RWPE2 (cell line): ENCODE data around the gene DPYSL4.

Experiments
- ATAC-seq: fragments of 200-7000 bp; cut with Tn5 transposase; 3 replicates; pipeline ENCODE4 v1.9.1; 2021; ENCODE audit warnings: low read depth
- DNase-seq: peaks from one replicate; pipeline ENCODE4 v3.0.0-alpha.2; 2020; ENCODE audit warnings: low spot score
- H3K27ac ChIP-seq: fragments of 450-650 bp; 2 replicates; pipeline ENCODE4 v1.5.1; 2017; ENCODE audit warnings: mild to moderate bottlenecking; ENCODE audit not compliant: poor library complexity, severe bottlenecking
- H3K27me3 ChIP-seq: fragments of 250-450 bp; sonication (Bioruptor Pico); 2 replicates; pipeline ENCODE4 v1.5.1; 2021; ENCODE audit warnings: mild to moderate bottlenecking, moderate library complexity; ENCODE audit not compliant: insufficient read depth, poor library complexity, severe bottlenecking
- H3K36me3 ChIP-seq: fragments of 250-450 bp; sonication (Bioruptor Pico); 2 replicates; pipeline ENCODE4 v1.5.1; 2020; ENCODE audit warnings: low read depth, mild to moderate bottlenecking, moderate library complexity
- H3K4me1 ChIP-seq: fragments of 250-450 bp; sonication (Bioruptor Pico); 2 replicates; pipeline ENCODE4 v1.5.1; 2021; ENCODE audit warnings: mild to moderate bottlenecking, moderate library complexity; ENCODE audit not compliant: insufficient read depth, poor library complexity, severe bottlenecking
- H3K4me3 ChIP-seq: fragments of 250-450 bp; sonication (Bioruptor Pico); 2 replicates; pipeline ENCODE4 v1.5.1; 2021; ENCODE audit warnings: mild to moderate bottlenecking, moderate library complexity; ENCODE audit not compliant: severe bottlenecking
- H3K9me3 ChIP-seq: fragments of 250-450 bp; sonication (Bioruptor Pico); 2 replicates; pipeline ENCODE4 v1.5.1; 2021; ENCODE audit warnings: mild to moderate bottlenecking, moderate library complexity; ENCODE audit not compliant: severe bottlenecking
- TF ChIP-seq, protein P1 (sequence below): fragments of 450-650 bp; IDR thresholded peaks from one replicate; pipeline ENCODE4 v1.5.1; 2017; ENCODE audit warnings: mild to moderate bottlenecking, moderate library complexity; ENCODE audit not compliant: poor library complexity, severe bottlenecking

The DPYSL4 gene

GRCh38 chr10:132223611-132224342 is 37.0 kb downstream of the DPYSL4 start:
- Histone ChIP-seq H3K27me3 (no peaks in the 10 kb centered on the region), H3K4me3 (no peak overlapping the region), H3K36me3 (no peaks in the 10 kb centered on the region), H3K9me3 (no peaks in the 10 kb centered on the region), H3K27ac (no peak overlapping the region), H3K4me1 (no peaks in the 10 kb centered on the region)
- ATAC-seq (no peak), DNase-seq (no peak)
- TF ChIP-seq, protein P1, sequence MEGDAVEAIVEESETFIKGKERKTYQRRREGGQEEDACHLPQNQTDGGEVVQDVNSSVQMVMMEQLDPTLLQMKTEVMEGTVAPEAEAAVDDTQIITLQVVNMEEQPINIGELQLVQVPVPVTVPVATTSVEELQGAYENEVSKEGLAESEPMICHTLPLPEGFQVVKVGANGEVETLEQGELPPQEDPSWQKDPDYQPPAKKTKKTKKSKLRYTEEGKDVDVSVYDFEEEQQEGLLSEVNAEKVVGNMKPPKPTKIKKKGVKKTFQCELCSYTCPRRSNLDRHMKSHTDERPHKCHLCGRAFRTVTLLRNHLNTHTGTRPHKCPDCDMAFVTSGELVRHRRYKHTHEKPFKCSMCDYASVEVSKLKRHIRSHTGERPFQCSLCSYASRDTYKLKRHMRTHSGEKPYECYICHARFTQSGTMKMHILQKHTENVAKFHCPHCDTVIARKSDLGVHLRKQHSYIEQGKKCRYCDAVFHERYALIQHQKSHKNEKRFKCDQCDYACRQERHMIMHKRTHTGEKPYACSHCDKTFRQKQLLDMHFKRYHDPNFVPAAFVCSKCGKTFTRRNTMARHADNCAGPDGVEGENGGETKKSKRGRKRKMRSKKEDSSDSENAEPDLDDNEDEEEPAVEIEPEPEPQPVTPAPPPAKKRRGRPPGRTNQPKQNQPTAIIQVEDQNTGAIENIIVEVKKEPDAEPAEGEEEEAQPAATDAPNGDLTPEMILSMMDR = no peak

DNA sequence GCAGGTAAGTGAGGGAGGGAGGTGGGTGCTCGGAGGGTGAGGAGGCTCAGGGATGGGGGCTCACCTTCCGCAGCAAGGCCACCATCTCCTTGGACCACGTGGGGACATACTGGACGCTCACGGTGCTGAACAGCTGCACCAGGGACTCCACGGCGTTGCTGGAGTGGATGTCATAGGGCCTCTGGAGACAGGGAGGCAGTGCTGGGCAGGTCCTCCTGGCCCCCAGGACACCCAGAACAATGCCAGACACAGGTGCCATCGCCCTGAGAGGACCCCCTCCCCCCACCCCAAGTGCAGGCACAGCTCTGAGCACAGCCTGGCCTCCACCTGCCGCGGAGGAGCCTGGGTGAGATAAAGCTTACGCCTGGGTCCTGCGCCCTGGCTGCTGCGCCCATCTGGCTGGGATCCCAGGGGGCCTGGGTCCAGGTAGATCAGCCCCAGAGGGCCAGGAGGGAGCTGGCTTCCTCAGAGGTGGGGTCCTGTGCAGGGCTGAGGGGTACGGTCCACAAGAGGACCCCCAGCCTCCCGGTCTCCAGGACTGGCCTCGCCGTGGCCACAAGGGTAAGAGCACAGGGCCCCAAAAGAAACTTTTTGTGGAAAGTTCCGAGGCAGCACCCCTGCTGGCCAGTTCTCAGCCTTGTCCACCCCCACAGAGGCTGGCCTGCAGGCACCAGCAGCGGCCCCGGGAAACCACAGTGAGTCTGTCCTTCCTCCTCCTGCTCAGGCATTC is 37.8 kb downstream of the DPYSL4 start:
- Histone ChIP-seq H3K27me3 (no peaks in the 10 kb centered on the region), H3K36me3 (no peaks in the 10 kb centered on the region)
- ATAC-seq = no peak

DNA sequence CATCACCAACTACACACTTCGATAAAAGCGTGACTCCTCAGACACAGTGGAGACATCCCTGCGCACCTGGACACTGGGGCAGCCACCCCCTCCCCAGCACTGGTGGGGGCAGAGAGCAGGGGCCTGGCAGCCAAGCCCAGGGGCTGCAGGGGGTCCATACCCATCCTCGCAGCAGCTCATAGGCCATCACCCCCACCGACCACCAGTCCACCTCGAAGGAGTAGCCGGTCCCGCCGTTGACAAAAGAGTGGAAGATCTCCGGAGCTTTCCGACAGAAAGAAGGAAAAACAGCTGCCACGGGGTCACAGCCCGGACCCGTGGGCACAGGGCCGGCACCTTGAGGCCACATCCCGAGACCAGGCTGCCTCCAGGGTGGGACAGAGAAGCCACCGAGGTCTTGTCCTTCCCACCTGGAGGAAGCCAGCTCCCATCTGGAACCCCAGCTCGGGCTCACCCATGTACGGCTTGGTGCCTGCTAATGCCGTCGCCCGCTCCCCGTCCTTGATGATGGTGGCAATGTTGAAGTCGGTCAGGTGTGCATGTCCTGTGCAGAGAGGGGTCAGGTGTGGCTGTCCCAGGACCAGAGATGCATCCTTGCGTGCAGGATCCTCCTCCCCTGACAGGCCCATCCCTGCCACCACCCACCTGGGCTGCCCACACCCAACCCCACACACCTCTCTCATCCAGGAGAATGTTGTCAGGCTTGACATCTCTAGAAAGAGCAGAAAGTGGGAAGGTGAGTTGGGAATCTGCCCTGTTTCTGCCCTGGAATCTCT is 38.5 kb downstream of the DPYSL4 start:
- Histone ChIP-seq H3K9me3 (no peaks in the 10 kb centered on the region), H3K4me1 (no peaks in the 10 kb centered on the region)
- ATAC-seq = no peak

More for the DNA sequence above, 37.8 kb downstream of the DPYSL4 start:
- H3K27ac ChIP-seq = no peak overlapping the region
- H3K4me3 ChIP-seq = no peak overlapping the region
- TF ChIP-seq, protein P1 = no peak
- H3K4me1 ChIP-seq = no peaks in the 10 kb centered on the region
- no peak for DNase-seq
- no peaks in the 10 kb centered on the region for H3K9me3 ChIP-seq

DNA sequence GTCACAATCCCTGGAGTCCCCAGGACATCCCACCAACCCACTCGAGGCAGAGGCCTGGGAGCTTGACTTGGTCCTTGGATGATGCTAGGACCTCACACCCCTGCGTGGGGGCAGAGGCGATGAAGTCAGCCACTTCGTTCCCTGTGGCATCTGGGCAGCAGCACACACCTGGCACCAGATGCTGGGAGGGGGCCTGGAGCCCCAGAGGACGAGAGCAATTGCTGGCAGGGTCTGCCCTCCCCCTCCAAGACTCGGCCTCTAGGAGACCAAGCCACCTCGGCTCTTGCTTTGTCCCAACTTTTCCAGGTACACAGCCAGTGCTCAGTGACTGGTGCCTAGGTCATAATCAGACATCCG is 39.1 kb downstream of the DPYSL4 start:
- TF ChIP-seq, protein P1 = no peak

More for the DNA sequence above, 38.5 kb downstream of the DPYSL4 start:
- H3K27me3 ChIP-seq = no peaks in the 10 kb centered on the region
- no peak overlapping the region for H3K27ac ChIP-seq
- H3K4me3 ChIP-seq = no peak overlapping the region
- no peaks in the 10 kb centered on the region for H3K36me3 ChIP-seq
- DNase-seq = no peak
- TF ChIP-seq, protein P1 = no peak

More for the DNA sequence above, 39.1 kb downstream of the DPYSL4 start:
- no peaks in the 10 kb centered on the region for H3K27me3 ChIP-seq
- no peaks in the 10 kb centered on the region for H3K4me1 ChIP-seq
- no peak overlapping the region for H3K4me3 ChIP-seq
- no peaks in the 10 kb centered on the region for H3K36me3 ChIP-seq
- H3K9me3 ChIP-seq = no peaks in the 10 kb centered on the region
- DNase-seq = no peak
- ATAC-seq = no peak
- H3K27ac ChIP-seq = no peak overlapping the region
